T-cell (primary cell): ENCODE results near the gene YTHDC1. TPM values are rescaled to one million over a fixed set of nuclear protein-coding genes. Genes with fewer than 3 reads are reported as not detected.

Source experiments
- ATAC-seq, 4 experiments: fragments of 200-7000 bp in 3 of 4; fragments of 150-1000 bp in 1 of 4; cut with Tn5 transposase; replicated peaks in 1 of 4; 1 replicate in 3 of 4; 2 replicates in 1 of 4; pipeline ENCODE4 v1.10.0; 2021; ENCODE audit warnings: moderate library complexity in 3 of 4, mild to moderate bottlenecking in 2 of 4, moderate number of reproducible peaks in 1 of 4
- CTCF ChIA-PET, 2 donors: fragments of 300-600 bp; sonication (Branson Sonifier 250); formaldehyde crosslinking; loops; one replicate each; lab custom pipeline; 2022; ENCODE audit warnings: antibody characterized with exemption in 2 of 2; lab: Charles Lee
- POLR2A ChIA-PET, 2 donors: fragments of 300-600 bp; sonication (Branson Sonifier 250); formaldehyde crosslinking; loops; one replicate each; lab custom pipeline; 2022; ENCODE audit warnings: antibody characterized with exemption in 2 of 2; lab: Charles Lee
- DNase-seq, 35 experiments: peaks; one replicate each; pipeline versions ENCODE4 v3.0.0 to v3.0.0-alpha.2; 2013 to 2023
- H3K27ac ChIP-seq: one replicate; pipeline ENCODE4 v1.5.1; 2013; ENCODE audit warnings: low read length
- H3K27me3 ChIP-seq, 2 experiments: replicated peaks in 1 of 2; 1 replicate in 1 of 2; 2 replicates in 1 of 2; pipeline versions ENCODE4 v1.6.1 to v1.7.0; 2013; ENCODE audit warnings: low read length in 1 of 2, mixed read lengths in 1 of 2; ENCODE audit not compliant: control insufficient read depth in 2 of 2, insufficient read depth in 2 of 2; ENCODE audit errors: extremely low read depth in 1 of 2
- H3K36me3 ChIP-seq, 2 donors: 1 replicate in 1 of 2; 2 replicates in 1 of 2; pipeline versions ENCODE4 v1.6.1 to v1.7.0; 2013; ENCODE audit warnings: low read length in 1 of 2; ENCODE audit not compliant: control insufficient read depth in 2 of 2, insufficient read depth in 1 of 2; ENCODE audit errors: extremely low read depth in 1 of 2
- H3K4me1 ChIP-seq, 2 experiments: 1 replicate in 1 of 2; 2 replicates in 1 of 2; pipeline versions ENCODE4 v1.6.1 to v1.7.0; 2013; ENCODE audit warnings: low read length in 2 of 2, mixed read lengths in 1 of 2; ENCODE audit not compliant: insufficient read depth in 2 of 2, control insufficient read depth in 1 of 2; ENCODE audit errors: extremely low read depth in 1 of 2
- H3K4me3 ChIP-seq, 2 donors: 1 replicate in 1 of 2; 2 replicates in 1 of 2; pipeline versions ENCODE4 v1.5.1 to v1.7.0; 2013; ENCODE audit warnings: mild to moderate bottlenecking in 2 of 2, low read length in 1 of 2, moderate library complexity in 1 of 2; ENCODE audit not compliant: control insufficient read depth in 1 of 2; ENCODE audit errors: extremely low read depth in 1 of 2
- H3K9me3 ChIP-seq: 2 replicates; pipeline ENCODE4 v1.7.0; 2013
- H3K27ac Mint-ChIP-seq, 2 donors: one replicate each; pipeline ENCODE4 v1.8.0; 2020 to 2021; ENCODE audit warnings: mild to moderate bottlenecking in 2 of 2, mixed read lengths in 2 of 2
- H3K27me3 Mint-ChIP-seq, 2 donors: one replicate each; pipeline ENCODE4 v1.8.0; 2021 to 2022; ENCODE audit warnings: mixed read lengths in 2 of 2
- H3K36me3 Mint-ChIP-seq: one replicate; pipeline ENCODE4 v1.8.0; 2021; ENCODE audit warnings: mixed read lengths
- H3K4me1 Mint-ChIP-seq, 3 donors: one replicate each; pipeline ENCODE4 v1.8.0; 2020 to 2022; ENCODE audit warnings: mixed read lengths in 3 of 3, mild to moderate bottlenecking in 1 of 3
- H3K4me3 Mint-ChIP-seq, 3 donors: one replicate each; pipeline ENCODE4 v1.8.0; 2020 to 2022; ENCODE audit warnings: mild to moderate bottlenecking in 3 of 3, mixed read lengths in 3 of 3, moderate library complexity in 3 of 3
- H3K9me3 Mint-ChIP-seq, 3 donors: one replicate each; pipeline ENCODE4 v1.8.0; 2020 to 2022; ENCODE audit warnings: mixed read lengths in 3 of 3
- WGBS: methylation state at CpG from one replicate; pipeline ENCODE4 v1.1.5; 2013; ENCODE audit warnings: missing lambda C conversion rate; ENCODE audit not compliant: insufficient coverage; 5-methylcytosine and 5-hydroxymethylcytosine counted together
- total RNA-seq, 35 experiments: library from RNA in 6 of 35; stranded (reverse) in 6 of 35; fragments of 120-200 nt in 1 of 35; gene quantifications; one replicate each; pipeline versions ENCODE4 v1.2.1 to v1.2.4 and lab custom pipeline; 2013 to 2026

YTHDC1 gene
- total RNA-seq, 5 donors from 2014 or later (not counting 1 experiment from before 2014, with no cell fraction given), result 163 to 233 (median 171) TPM

GRCh38 chr4:68372588-68372987, 22.7 kb upstream of the YTHDC1 start:
- no peak overlapping the region for H3K4me3 Mint-ChIP-seq
- H3K36me3 Mint-ChIP-seq, result no peaks in the 10 kb centered on the region
- H3K9me3 Mint-ChIP-seq, result no peaks in the 10 kb centered on the region
- Histone ChIP-seq H3K4me1 (peaks cover 0 to 7% of the 10 kb centered on the region in 2 experiments), H3K27ac (no peak overlapping the region), H3K27me3 (peaks cover 0 to 3% of the 10 kb centered on the region in 2 experiments), H3K9me3 (no peaks in the 10 kb centered on the region), H3K4me3 (no peak overlapping the region), H3K36me3 (no peaks in the 10 kb centered on the region)
- peaks cover 0 to 5% of the 10 kb centered on the region in 2 donors for H3K27me3 Mint-ChIP-seq
- ChIA-PET POLR2A (interaction anchor here in 1 of 2 donors (0.8 kb wide), 1 partner anchor 718 kb away, joined by 3 read pairs; no protein-coding TSS in a partner anchor), CTCF (interaction anchor here in 1 of 2 donors (1.4 kb wide), 1 partner anchor 101 kb away, joined by 4 read pairs; no protein-coding TSS in a partner anchor)
- H3K27ac Mint-ChIP-seq, result no peak overlapping the region
- ATAC-seq, result no peak
- WGBS, result no CpG with 5 or more reads among the region's 1 CpG
- peaks cover 17 to 22% (median 21%) of the 10 kb centered on the region in 3 donors for H3K4me1 Mint-ChIP-seq
- DNase-seq, result no peak

GRCh38 chr4:68369142-68369805, 19.4 kb upstream of the YTHDC1 start:
- peaks cover 6 to 13% (median 13%) of the 10 kb centered on the region in 3 donors for H3K4me1 Mint-ChIP-seq
- DNase-seq, result no peak
- peaks cover under 1% of the 10 kb centered on the region for H3K36me3 Mint-ChIP-seq
- ChIA-PET POLR2A (interaction anchor here in 1 of 2 donors (0.6 kb wide), 1 partner anchor 46 kb away, joined by 3 read pairs; no protein-coding TSS in a partner anchor), CTCF (interaction anchor here in 1 of 2 donors (1.0 to 1.3 kb wide), 2 partner anchors 8 to 84 kb away, joined by 4 to 6 read pairs; no protein-coding TSS in a partner anchor)
- H3K9me3 Mint-ChIP-seq, result no peaks in the 10 kb centered on the region
- H3K4me3 Mint-ChIP-seq, result no peak overlapping the region
- no peak overlapping the region for H3K4me3 ChIP-seq
- H3K4me1 ChIP-seq, result peaks cover 0 to 3% of the 10 kb centered on the region in 2 experiments
- no peaks in the 10 kb centered on the region for H3K36me3 ChIP-seq
- peaks cover 0 to 2% of the 10 kb centered on the region in 2 experiments for H3K27me3 ChIP-seq
- no peak for ATAC-seq
- peaks cover 14 to 16% of the 10 kb centered on the region in 2 donors for H3K27me3 Mint-ChIP-seq
- H3K9me3 ChIP-seq, result no peaks in the 10 kb centered on the region
- H3K27ac Mint-ChIP-seq, result no peak overlapping the region
- WGBS, result 93% methylated on average over 4 of the region's 6 CpGs
- no peak overlapping the region for H3K27ac ChIP-seq

- peaks cover 19 to 21% of the 10 kb centered on the region in 2 donors for H3K27me3 Mint-ChIP-seq
- Histone ChIP-seq H3K9me3 (no peaks in the 10 kb centered on the region), H3K36me3 (no peaks in the 10 kb centered on the region), H3K4me3 (no peak overlapping the region), H3K27ac (no peak overlapping the region), H3K27me3 (peaks cover 0 to 2% of the 10 kb centered on the region in 2 experiments), H3K4me1 (peaks cover 0 to 3% of the 10 kb centered on the region in 2 experiments)
- peaks cover 6 to 13% (median 12%) of the 10 kb centered on the region in 3 donors for H3K4me1 Mint-ChIP-seq
- H3K36me3 Mint-ChIP-seq, result peaks cover 4% of the 10 kb centered on the region
- no peak overlapping the region for H3K27ac Mint-ChIP-seq
- 80% methylated on average over 1 of the region's 5 CpGs for WGBS
- no peaks in the 10 kb centered on the region for H3K9me3 Mint-ChIP-seq
- DNase-seq (no peak), ATAC-seq (no peak)
- CTCF ChIA-PET, result interaction anchor here in 1 of 2 donors (0.7 to 1.3 kb wide), 3 partner anchors 8 to 89 kb away, joined by 3 to 6 read pairs (median 4); no protein-coding TSS in a partner anchor
- POLR2A ChIA-PET, result interaction anchor here (0.6 to 0.7 kb wide), 3 partner anchors 71 to 695 kb away, joined by 3 to 6 read pairs (median 3); no protein-coding TSS in a partner anchor
- H3K4me3 Mint-ChIP-seq, result no peak overlapping the region
Observed at GRCh38 chr4:68368691-68369131, 18.8 kb upstream of the YTHDC1 start.

- H3K9me3 ChIP-seq, result no peaks in the 10 kb centered on the region
- CTCF ChIA-PET, result interaction anchor here in 1 of 2 donors (1.3 kb wide), 1 partner anchor 9 kb away, joined by 6 read pairs; no protein-coding TSS in a partner anchor
Observed at GRCh38 chr4:68367835-68368234, 17.9 kb upstream of the YTHDC1 start.

GRCh38 chr4:68366600-68366999, 16.7 kb upstream of the YTHDC1 start:
- POLR2A ChIA-PET, result no interaction called here
- H3K27me3 Mint-ChIP-seq, result peaks cover 19 to 21% of the 10 kb centered on the region in 2 donors
- 95% methylated on average over 3 of the region's 4 CpGs for WGBS

More at GRCh38 chr4:68367835-68368234, 17.9 kb upstream of the YTHDC1 start:
- Mint-ChIP-seq H3K4me1 (peaks cover 0 to 8% (median 7%) of the 10 kb centered on the region in 3 donors), H3K27ac (no peak overlapping the region), H3K27me3 (peaks cover 19 to 21% of the 10 kb centered on the region in 2 donors), H3K36me3 (peaks cover 4% of the 10 kb centered on the region), H3K9me3 (no peaks in the 10 kb centered on the region), H3K4me3 (no peak overlapping the region)
- Histone ChIP-seq H3K27ac (no peak overlapping the region), H3K4me1 (no peaks in the 10 kb centered on the region), H3K4me3 (no peak overlapping the region), H3K27me3 (peaks cover 0 to 2% of the 10 kb centered on the region in 2 experiments), H3K36me3 (no peaks in the 10 kb centered on the region)
- WGBS, result no CpG with 5 or more reads among the region's 3 CpGs
- ATAC-seq, result no peak
- POLR2A ChIA-PET, result interaction anchor here in 1 of 2 donors (0.6 kb wide), 1 partner anchor 694 kb away, joined by 3 read pairs; no protein-coding TSS in a partner anchor
- DNase-seq, result no peak

GRCh38 chr4:68365068-68365467, 15.2 kb upstream of the YTHDC1 start:
- no peak overlapping the region for H3K27ac Mint-ChIP-seq
- peaks cover 0 to 7% (median 6%) of the 10 kb centered on the region in 3 donors for H3K4me1 Mint-ChIP-seq
- ATAC-seq (no peak), DNase-seq (no peak)
- WGBS, result no CpG with 5 or more reads among the region's 1 CpG
- H3K9me3 Mint-ChIP-seq, result no peaks in the 10 kb centered on the region
- no peaks in the 10 kb centered on the region for H3K4me1 ChIP-seq
- peaks cover 4% of the 10 kb centered on the region for H3K36me3 Mint-ChIP-seq
- H3K4me3 ChIP-seq, result no peak overlapping the region
- H3K4me3 Mint-ChIP-seq, result no peak overlapping the region
- no peaks in the 10 kb centered on the region for H3K36me3 ChIP-seq
- no peaks in the 10 kb centered on the region for H3K9me3 ChIP-seq
- H3K27me3 Mint-ChIP-seq, result peaks cover 19 to 21% of the 10 kb centered on the region in 2 donors
- ChIA-PET POLR2A (no interaction called here), CTCF (no interaction called here)
- no peak overlapping the region for H3K27ac ChIP-seq
- peaks cover 0 to 2% of the 10 kb centered on the region in 2 experiments for H3K27me3 ChIP-seq

More at GRCh38 chr4:68366600-68366999, 16.7 kb upstream of the YTHDC1 start:
- Histone ChIP-seq H3K27me3 (peaks cover 0 to 2% of the 10 kb centered on the region in 2 experiments), H3K36me3 (no peaks in the 10 kb centered on the region), H3K9me3 (no peaks in the 10 kb centered on the region), H3K4me3 (no peak overlapping the region), H3K27ac (no peak overlapping the region), H3K4me1 (no peaks in the 10 kb centered on the region)
- no peak for DNase-seq
- no peak overlapping the region for H3K27ac Mint-ChIP-seq
- no peaks in the 10 kb centered on the region for H3K9me3 Mint-ChIP-seq
- no peak overlapping the region for H3K4me3 Mint-ChIP-seq
- CTCF ChIA-PET, result interaction anchor here in 1 of 2 donors (1.2 kb wide), 1 partner anchor 9 kb away, joined by 4 read pairs; no protein-coding TSS in a partner anchor
- peaks cover 4% of the 10 kb centered on the region for H3K36me3 Mint-ChIP-seq
- ATAC-seq, result no peak
- peaks cover 0 to 7% (median 6%) of the 10 kb centered on the region in 3 donors for H3K4me1 Mint-ChIP-seq
